Kidney (tissue), 14 donors: ENCODE data around the gene ZNF320. TPM values are rescaled to one million over a fixed set of nuclear protein-coding genes. Genes with fewer than 3 reads are reported as not detected.
A peak's percentile ranks its signal among the peaks of the same experiment; 100 is the strongest.
"Not testable (repeated sequence)": the region's sequence is repeated elsewhere in the genome, so short reads cannot be mapped to it uniquely, and the experiment has no call there.

ENCODE experiments used
- DNase-seq, 5 donors: peaks; one replicate each; pipeline ENCODE4 v3.0.0-alpha.2; 2013 to 2020
- FAIRE-seq: peaks from 2 replicates; lab custom pipeline; 2012; peaks lifted over from hg19 to GRCh38; lab: Jason Lieb, UNC
- H3K27ac ChIP-seq, 2 donors: one replicate each; pipeline ENCODE4 v1.7.0; 2013; ENCODE audit warnings: low read depth in 2 of 2, low read length in 2 of 2, inconsistent platforms in 1 of 2
- H3K27me3 ChIP-seq: one replicate; pipeline ENCODE4 v1.7.1; 2013; ENCODE audit warnings: low read length, inconsistent platforms; ENCODE audit not compliant: control insufficient read depth, insufficient read depth
- H3K36me3 ChIP-seq, 3 donors: one replicate each; pipeline versions ENCODE4 v1.7.0 to v1.7.1; 2013; ENCODE audit warnings: low read length in 3 of 3, control low read depth in 1 of 3, inconsistent platforms in 1 of 3; ENCODE audit not compliant: insufficient read depth in 3 of 3, control insufficient read depth in 2 of 3
- H3K4me1 ChIP-seq, 3 donors: one replicate each; pipeline versions ENCODE4 v1.7.0 to v1.7.1; 2013; ENCODE audit warnings: low read length in 3 of 3, inconsistent platforms in 1 of 3, low read depth in 1 of 3; ENCODE audit not compliant: control insufficient read depth in 2 of 3, insufficient read depth in 2 of 3
- H3K4me3 ChIP-seq, 3 donors: one replicate each; pipeline versions ENCODE4 v1.7.0 to v1.8.1; 2013; ENCODE audit warnings: low read length in 3 of 3, control low read depth in 1 of 3, inconsistent platforms in 1 of 3
- H3K9ac ChIP-seq, 3 donors: one replicate each; pipeline versions ENCODE4 v1.7.0 to v1.7.1; 2013; ENCODE audit warnings: low read length in 3 of 3, control low read depth in 1 of 3, inconsistent platforms in 1 of 3
- H3K9me3 ChIP-seq, 3 donors: one replicate each; pipeline versions ENCODE4 v1.7.0 to v1.7.1; 2013; ENCODE audit warnings: low read length in 3 of 3, control low read depth in 1 of 3, inconsistent platforms in 1 of 3; ENCODE audit not compliant: control insufficient read depth in 2 of 3, insufficient read depth in 1 of 3
- CTCF ChIP-seq: IDR thresholded peaks from 3 replicates; pipeline ENCODE4 v1.5.1; 2012; ENCODE audit warnings: mild to moderate bottlenecking, moderate library complexity, borderline replicate concordance; ENCODE audit not compliant: insufficient read depth; ENCODE audit errors: extremely low read depth
- intact Hi-C: fragments of 100-400 bp; cut with DNase I; formaldehyde crosslinking; loops from one replicate; pipeline ENCODE4 v1.11.1; 2022
- polyA plus RNA-seq: library from polyadenylated mRNA; stranded (reverse); fragments of 350-450 nt; fragmentation: Illumina TruSeq; extraction: RNeasy Lipid Tissue Mini Kit (QIAGEN cat#74804); gene quantifications from one replicate; pipeline ENCODE4 v1.2.3, GENCODE V29; 2014; ENCODE audit warnings: low read depth, low replicate concordance; ENCODE audit not compliant: insufficient read depth
- total RNA-seq: library from RNA; stranded (reverse); fragmentation: NEBNext Ultra II Directional; extraction: Animal tissue kit (Norgen Biotek cat#: 25700); gene quantifications from one replicate; pipeline ENCODE4 v1.2.1, GENCODE V29; 2021
- donor health status: control.
- donor health status: control.
- donor health status: control.
- donor health status: control.
- donor health status: control.
- donor health status: DM: yes; HTN: yes; CAD: no.
- donor health status: Normal renal cell carcinoma (clear cell type).

Gene ZNF320
- total and polyA plus RNA-seq, 2 donors from 2014 or later: 3.2 to 25.8 TPM

- FAIRE-seq (no peak), DNase-seq (no peak)
- H3K36me3 ChIP-seq: no peaks in the 10 kb centered on the region
- peaks cover 1 to 9% (median 8%) of the 10 kb centered on the region in 3 donors for H3K9me3 ChIP-seq
- H3K4me3 ChIP-seq: peak overlapping the region; percentile 63 to 69 (median 68)
- H3K9ac ChIP-seq: peak overlapping the region in 2 of 3 donors; percentile 55 to 73
- H3K4me1 ChIP-seq: peaks cover 0 to 6% (median 0%) of the 10 kb centered on the region in 3 donors
- TF ChIP-seq CTCF: no peak
- H3K27ac ChIP-seq: peak overlapping the region; percentile 69 to 71
- intact Hi-C loops: no loop called here
- no peaks in the 10 kb centered on the region for H3K27me3 ChIP-seq
These were observed 45.9 kb upstream of the ZNF320 start for GRCh38 chr19:52943134-52943883.

DNA sequence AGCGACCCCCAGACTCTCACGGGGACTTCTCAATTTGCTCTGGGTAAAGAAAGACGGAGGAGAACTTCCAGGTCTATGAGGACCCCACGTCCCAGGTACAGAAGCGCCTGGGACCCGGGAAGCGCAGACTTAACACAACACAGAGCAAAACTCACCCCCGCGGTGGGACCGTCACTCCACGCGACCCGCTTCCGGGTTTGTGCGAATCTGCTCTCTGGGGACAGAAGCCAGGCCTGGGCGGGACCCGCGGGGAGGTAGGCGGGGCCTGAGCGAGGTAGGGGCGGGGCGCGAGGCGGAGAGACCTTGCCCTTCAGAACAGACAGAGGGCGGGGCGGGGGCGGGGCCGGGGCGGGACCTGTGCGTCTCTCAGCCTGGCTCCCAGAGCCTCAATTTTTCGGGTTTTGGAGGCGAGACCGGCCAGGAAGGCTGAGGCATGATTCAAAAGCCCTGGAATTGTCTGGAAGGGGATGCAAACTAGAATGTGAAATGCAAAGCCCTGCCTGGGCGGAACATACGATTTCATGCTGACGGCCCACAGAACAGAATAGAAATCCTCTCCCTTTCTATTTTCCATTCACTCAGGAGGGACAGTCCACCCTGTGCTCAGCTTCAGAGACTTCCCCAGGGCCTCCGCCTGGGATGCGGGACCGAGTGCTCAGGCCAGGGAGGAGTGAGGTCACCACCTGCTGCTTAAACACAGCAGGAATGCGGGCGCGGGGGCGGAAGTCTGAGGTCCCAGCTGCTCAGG lies 45.1 kb upstream of the ZNF320 start:
- DNase-seq (peak; percentile 95 to 98 (median 96)), FAIRE-seq (no peak)
- Histone ChIP-seq H3K9me3 (peaks cover 0 to 5% (median 4%) of the 10 kb centered on the region in 3 donors), H3K4me3 (peak overlapping the region; percentile 63 to 93 (median 88)), H3K36me3 (no peaks in the 10 kb centered on the region), H3K9ac (peak overlapping the region; percentile 75 to 94 (median 89)), H3K27me3 (no peaks in the 10 kb centered on the region), H3K27ac (peak overlapping the region; percentile 78 to 83), H3K4me1 (peaks cover 0 to 6% (median 0%) of the 10 kb centered on the region in 3 donors)
- intact Hi-C loops: no loop called here
- no peak for TF ChIP-seq CTCF

- H3K27ac ChIP-seq: peak overlapping the region; percentile 78 to 83
- peaks cover 0 to 11% (median 1%) of the 10 kb centered on the region in 3 donors for H3K4me1 ChIP-seq
- no peak for TF ChIP-seq CTCF
- H3K9ac ChIP-seq: peak overlapping the region; percentile 75 to 94 (median 89)
- H3K4me3 ChIP-seq: peak overlapping the region; percentile 62 to 93 (median 88)
- DNase-seq (peak in 3 of 5 donors; percentile 61 to 85 (median 64)), FAIRE-seq (no peak)
- peaks cover 0 to under 1% (median 0%) of the 10 kb centered on the region in 3 donors for H3K9me3 ChIP-seq
- H3K36me3 ChIP-seq: no peaks in the 10 kb centered on the region
- H3K27me3 ChIP-seq: no peaks in the 10 kb centered on the region
- intact Hi-C loops: no loop called here
These were observed 44.5 kb upstream of the ZNF320 start for GRCh38 chr19:52941941-52942385.

DNA sequence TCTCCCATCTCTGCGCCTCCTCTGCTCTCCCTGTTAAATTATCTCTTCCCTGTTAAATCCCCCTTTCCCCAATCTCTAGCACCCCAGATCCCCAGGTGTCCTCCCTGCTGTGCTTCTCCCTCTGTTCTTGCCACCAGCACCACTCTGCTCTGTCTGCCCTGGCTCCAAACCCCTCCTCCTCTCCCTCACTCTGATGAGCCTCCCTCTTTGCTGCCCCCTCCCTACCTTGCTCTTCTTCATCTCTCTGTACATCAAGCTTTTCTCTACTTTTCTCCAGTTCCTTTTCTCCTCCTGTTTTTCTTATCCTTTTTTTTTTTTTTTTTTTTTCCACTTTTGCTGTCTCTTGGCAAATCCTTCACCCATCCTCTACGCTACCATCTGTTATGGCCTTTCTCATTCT lies 44.1 kb upstream of the ZNF320 start:
- DNase-seq, H3K9me3 ChIP-seq, FAIRE-seq, H3K36me3 ChIP-seq, intact Hi-C loops, H3K27me3 ChIP-seq: not testable (repeated sequence)
- Histone ChIP-seq H3K4me1 (peaks cover 0 to 16% (median 5%) of the 10 kb centered on the region in 3 donors), H3K9ac (peak overlapping the region in 2 of 3 donors; percentile 10 to 89), H3K4me3 (peak overlapping the region; percentile 62 to 93 (median 88)), H3K27ac (peak overlapping the region in 1 of 2 donors; percentile 83)

GRCh38 chr19:52940905-52941304 lies 43.5 kb upstream of the ZNF320 start:
- H3K9me3 ChIP-seq, intact Hi-C loops, H3K4me3 ChIP-seq, DNase-seq, H3K27ac ChIP-seq, H3K27me3 ChIP-seq, FAIRE-seq, H3K36me3 ChIP-seq, H3K9ac ChIP-seq: not testable (repeated sequence)
- peaks cover 0 to 19% (median 5%) of the 10 kb centered on the region in 3 donors for H3K4me1 ChIP-seq
